CD4-positive, alpha-beta T cell treated with Interferon alpha-2 for 1 hour (primary cell): ENCODE measurements around the gene HDAC9.

ENCODE experiments used
- DNase-seq, 2 donors: peaks; one replicate each; pipeline ENCODE4 v3.0.0-alpha.2; 2020 to 2022

The HDAC9 gene

GRCh38 chr7:18558910-18559309 is 63.4 kb downstream of the HDAC9 start:
- DNase-seq, result no peak

DNA sequence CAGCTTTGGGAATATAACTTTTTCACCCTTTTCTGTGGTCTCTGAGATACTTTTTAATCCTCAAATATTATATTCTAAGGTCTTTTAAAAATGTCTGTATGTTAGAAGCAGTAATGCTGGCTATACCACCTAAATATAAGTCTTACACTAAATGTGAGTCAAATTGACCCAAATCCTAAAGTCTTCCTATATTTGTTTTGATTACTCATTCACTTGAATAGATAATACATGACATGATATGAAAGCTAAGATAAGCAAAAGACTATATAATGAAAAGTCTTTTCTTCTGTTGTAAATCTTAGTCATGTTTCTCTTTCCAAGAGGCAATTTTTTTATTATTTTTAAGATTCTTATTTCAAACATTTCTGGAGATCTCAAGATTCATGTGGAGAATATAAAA is 64.2 kb downstream of the HDAC9 start:
- DNase-seq, result no peak

DNA sequence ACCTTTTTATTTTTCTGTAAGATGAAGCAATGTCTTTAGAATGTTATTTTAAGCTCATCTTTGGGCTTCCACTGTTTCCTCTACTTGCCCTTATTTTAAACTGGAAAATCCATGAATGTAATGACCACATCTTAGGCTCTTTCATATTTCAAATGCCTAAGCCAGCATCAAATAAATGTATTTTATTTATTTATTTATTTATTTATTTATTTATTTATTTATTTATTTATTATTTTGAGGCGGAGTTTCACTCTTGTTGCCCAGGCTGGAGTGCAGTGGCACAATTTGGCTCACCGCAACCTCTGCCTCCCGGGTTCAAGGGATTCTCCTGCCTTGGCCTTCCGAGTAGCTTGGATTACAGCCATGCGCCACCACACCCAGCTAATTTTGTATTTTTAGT is 69.2 kb downstream of the HDAC9 start:
- no peak for DNase-seq

DNA sequence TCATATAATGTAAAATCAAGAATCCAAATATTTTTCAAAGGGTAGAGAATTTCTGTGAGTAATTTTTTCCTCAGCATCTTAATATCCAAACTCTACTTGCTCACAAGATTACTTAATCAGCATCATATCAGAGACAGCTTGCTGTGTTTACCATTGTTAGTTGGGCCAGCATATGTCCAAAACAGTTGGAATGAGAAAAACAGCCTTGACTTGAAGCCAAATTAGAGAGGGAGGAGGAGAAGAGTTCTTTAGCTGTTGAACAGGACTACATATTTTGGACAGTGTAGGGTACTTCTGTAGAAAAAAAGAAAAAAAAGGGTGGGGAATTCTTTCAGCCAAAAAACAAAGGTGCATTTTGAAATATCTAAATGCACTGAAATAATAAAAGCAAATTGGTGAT is 69.8 kb downstream of the HDAC9 start:
- DNase-seq, result no peak

- no peak for DNase-seq
Measured at GRCh38 chr7:18566205-18566604, 70.7 kb downstream of the HDAC9 start.

DNA sequence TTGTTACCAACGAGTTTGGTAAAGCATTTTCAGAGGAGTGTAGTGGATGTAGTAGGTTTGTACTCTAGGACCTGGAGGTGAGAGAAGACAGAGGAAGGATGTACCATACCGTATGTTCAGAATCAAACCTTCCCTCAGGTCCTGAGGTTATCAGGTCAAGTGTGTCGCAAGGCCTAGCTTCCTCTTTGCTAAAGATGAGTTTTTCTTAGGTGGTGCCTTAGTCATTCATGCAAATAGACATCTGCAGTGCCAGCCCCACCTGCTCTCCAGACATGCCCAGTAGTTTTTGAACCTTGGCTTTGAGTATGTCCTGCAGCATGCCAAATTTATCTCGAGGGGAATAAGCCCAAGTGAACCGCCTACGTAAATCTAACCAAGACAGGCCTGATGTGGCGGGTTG is 71.3 kb downstream of the HDAC9 start:
- peak in 1 of 2 donors; percentile 46 for DNase-seq

GRCh38 chr7:18570441-18570840 is 74.9 kb downstream of the HDAC9 start:
- no peak for DNase-seq

DNA sequence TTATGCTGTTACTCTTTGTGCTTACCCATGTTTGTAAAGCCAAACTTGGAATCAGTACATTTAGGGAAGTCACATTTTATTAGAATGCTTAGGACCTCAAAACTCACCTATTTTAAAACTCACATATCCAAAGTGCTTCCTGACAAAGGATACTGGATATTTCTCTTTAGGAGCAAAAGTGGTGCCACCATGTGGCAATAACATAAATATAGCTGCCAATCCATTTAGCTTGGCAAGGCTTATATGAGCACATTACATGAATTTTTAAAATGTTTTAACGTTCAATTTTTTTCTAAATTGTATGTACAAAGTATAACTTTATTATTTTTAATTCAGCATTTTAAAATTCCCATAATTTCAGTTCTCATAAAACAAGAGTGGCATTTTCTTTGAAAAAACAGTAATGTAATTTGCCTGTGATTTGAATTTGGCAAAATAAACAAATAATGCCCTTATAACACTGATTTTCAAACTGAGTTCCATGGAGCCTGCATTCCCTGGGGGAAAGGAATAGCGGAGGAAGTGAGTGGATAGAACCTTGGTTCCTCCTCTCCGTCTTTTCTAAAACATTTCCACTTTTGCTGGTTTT is 75.4 kb downstream of the HDAC9 start:
- no peak for DNase-seq

DNA sequence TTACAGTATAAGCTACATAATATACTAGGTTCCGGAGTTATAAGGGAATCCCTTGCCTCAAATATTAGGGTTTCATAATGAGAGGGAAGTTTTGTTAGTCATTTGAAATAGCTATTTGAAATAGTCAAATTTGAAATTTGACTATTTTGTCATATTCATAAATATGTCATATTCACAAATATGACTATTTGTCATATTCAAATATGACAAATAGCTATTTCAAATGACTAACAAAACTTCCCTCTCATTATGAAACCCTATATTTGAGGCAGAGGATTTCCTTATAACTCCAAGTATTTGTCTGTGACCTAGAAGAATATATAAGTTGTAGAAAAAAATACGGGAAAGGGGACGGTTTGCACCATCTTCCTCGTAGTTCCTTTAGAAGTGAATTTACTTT is 76.6 kb downstream of the HDAC9 start:
- DNase-seq, result no peak

DNA sequence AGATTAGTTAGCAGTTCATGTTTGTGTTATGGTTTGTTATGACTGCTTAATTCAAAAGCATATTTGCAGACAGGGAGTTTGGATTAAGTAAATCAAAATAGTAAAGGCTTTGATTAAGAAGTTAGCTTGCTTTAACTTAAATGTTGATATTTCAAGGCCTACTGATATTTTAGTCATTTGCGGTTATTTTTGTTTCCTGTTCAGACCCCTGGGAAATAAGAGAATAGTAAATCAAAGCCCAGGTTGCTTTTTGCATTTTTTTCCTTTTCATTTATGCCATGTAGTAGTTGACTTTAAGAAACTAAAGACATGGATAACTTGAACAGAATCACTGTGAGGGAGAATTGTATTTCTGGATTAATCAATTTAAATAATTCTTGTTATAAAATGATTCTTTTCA is 77.3 kb downstream of the HDAC9 start:
- no peak for DNase-seq

- DNase-seq, result peak in 1 of 2 donors; percentile 3
Measured at GRCh38 chr7:18573410-18574234, 78.1 kb downstream of the HDAC9 start.

- no peak for DNase-seq
Measured at GRCh38 chr7:18574235-18574540, 78.6 kb downstream of the HDAC9 start.

- DNase-seq, result no peak
Measured at GRCh38 chr7:18574676-18575075, 79.1 kb downstream of the HDAC9 start.

DNA sequence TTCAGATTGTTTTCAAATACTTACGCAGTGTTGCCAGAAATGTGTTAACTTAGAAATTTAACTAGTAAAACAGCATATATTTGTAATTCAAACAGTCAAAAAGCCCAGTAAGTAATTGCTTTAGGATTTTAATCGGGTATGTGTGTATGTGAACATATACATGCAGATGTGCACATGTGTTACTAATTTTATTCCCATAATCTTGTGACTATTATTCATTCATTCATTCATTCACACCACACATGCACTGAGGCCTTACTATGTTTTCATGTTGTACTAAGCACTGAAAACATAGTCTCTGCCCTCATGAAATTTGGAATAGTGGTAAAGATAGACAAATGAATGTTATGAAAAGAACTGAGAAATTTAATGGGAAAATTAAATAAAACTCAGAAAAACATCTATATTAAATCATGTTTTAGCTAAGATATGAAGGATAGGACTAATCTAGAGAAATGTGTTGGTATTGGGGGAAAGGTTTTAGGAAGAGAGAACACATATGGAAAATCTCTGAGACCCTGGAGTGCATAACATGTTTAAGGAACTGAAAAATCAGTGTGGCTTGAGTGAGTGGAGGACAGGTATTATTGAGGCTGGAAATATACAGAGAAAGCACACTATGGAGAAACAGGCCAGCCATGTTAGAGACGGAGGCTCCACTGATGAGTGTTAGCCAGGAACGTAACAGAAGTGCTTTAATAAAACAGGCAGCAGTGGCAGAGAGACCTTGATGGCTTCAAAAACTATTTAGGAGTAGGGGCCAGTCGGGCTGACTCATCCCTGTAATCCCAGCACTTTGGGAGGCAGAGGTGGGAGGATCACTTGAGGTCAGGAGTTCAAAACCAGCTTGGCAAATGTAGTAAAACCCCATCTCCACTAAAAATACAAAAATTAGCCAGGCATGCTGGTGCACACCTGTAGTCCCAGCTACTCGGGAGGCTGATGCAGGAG is 80.3 kb downstream of the HDAC9 start:
- DNase-seq, result no peak

GRCh38 chr7:18577096-18577771 is 81.7 kb downstream of the HDAC9 start:
- no peak for DNase-seq

- DNase-seq, result no peak
Measured at GRCh38 chr7:18579698-18580097, 84.1 kb downstream of the HDAC9 start.

DNA sequence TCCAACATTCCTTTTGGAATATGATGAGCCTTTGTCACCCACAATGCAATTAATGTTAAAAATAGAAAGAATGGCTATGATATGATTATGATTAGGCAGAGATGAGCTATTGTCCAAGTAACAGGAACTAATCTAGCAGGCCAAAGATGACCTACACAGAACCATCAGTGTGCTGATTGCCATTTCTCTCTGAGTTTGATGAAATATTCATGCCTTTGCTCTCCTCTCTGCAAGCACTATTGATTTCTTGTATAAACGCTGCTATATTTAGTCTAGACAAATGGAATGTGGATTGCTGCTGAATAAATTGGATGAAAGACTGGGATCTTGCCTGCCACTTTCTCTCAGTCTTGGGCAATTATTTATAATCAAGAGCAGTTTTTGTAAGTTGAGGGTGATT is 85.4 kb downstream of the HDAC9 start:
- no peak for DNase-seq

GRCh38 chr7:18583305-18583704 is 87.8 kb downstream of the HDAC9 start:
- no peak for DNase-seq

GRCh38 chr7:18590241-18590640 is 94.7 kb downstream of the HDAC9 start:
- no peak for DNase-seq

GRCh38 chr7:18590744-18591340 is 95.3 kb downstream of the HDAC9 start:
- peak in 1 of 2 donors; percentile 16 for DNase-seq

GRCh38 chr7:18593602-18594279 is 98.2 kb downstream of the HDAC9 start:
- DNase-seq, result no peak

- DNase-seq, result no peak
Measured at GRCh38 chr7:18597754-18598153, 102.2 kb downstream of the HDAC9 start.
